ENCODE measurements around the gene PALD1.

Gene PALD1

GRCh38 chr10:70555371-70555770, 76.8 kb downstream of the PALD1 start:
- DNase-seq (ENCODE audit: low read depth in 3 of 3) = no peak

GRCh38 chr10:70557086-70557845, 78.7 kb downstream of the PALD1 start:
- DNase-seq (ENCODE audit: low read depth in 3 of 3) = no peak

- no peak for DNase-seq (ENCODE audit: low read depth in 3 of 3)
Observed at GRCh38 chr10:70557876-70558275, 79.3 kb downstream of the PALD1 start.

- no peak for DNase-seq (ENCODE audit: low read depth in 3 of 3)
Observed at GRCh38 chr10:70558295-70558694, 79.7 kb downstream of the PALD1 start.

GRCh38 chr10:70558871-70559810, 80.6 kb downstream of the PALD1 start:
- peak; percentile 42 to 49 (median 47) for DNase-seq (ENCODE audit: low read depth in 3 of 3)

- DNase-seq (ENCODE audit: low read depth in 3 of 3) = no peak
Observed at GRCh38 chr10:70559861-70560260, 81.3 kb downstream of the PALD1 start.

- DNase-seq (ENCODE audit: low read depth in 3 of 3) = no peak
Observed at GRCh38 chr10:70560511-70560941, 82.0 kb downstream of the PALD1 start.

GRCh38 chr10:70561070-70561469, 82.5 kb downstream of the PALD1 start:
- DNase-seq (ENCODE audit: low read depth in 3 of 3) = no peak

GRCh38 chr10:70561558-70561957, 83.0 kb downstream of the PALD1 start:
- DNase-seq (ENCODE audit: low read depth in 3 of 3) = no peak

- no peak for DNase-seq (ENCODE audit: low read depth in 3 of 3)
Observed at GRCh38 chr10:70562036-70562755, 83.6 kb downstream of the PALD1 start.

- DNase-seq (ENCODE audit: low read depth in 3 of 3) = no peak
Observed at GRCh38 chr10:70563230-70563629, 84.7 kb downstream of the PALD1 start.

- DNase-seq (ENCODE audit: low read depth in 3 of 3) = no peak
Observed at GRCh38 chr10:70564113-70564725, 85.7 kb downstream of the PALD1 start.

GRCh38 chr10:70564901-70565351, 86.4 kb downstream of the PALD1 start:
- DNase-seq (ENCODE audit: low read depth in 3 of 3) = no peak

- DNase-seq (ENCODE audit: low read depth in 3 of 3) = no peak
Observed at GRCh38 chr10:70565556-70566514, 87.3 kb downstream of the PALD1 start.

- no peak for DNase-seq (ENCODE audit: low read depth in 3 of 3)
Observed at GRCh38 chr10:70566515-70567290, 88.1 kb downstream of the PALD1 start.

GRCh38 chr10:70567603-70568002, 89.0 kb downstream of the PALD1 start:
- DNase-seq (ENCODE audit: low read depth in 3 of 3) = no peak

- DNase-seq (ENCODE audit: low read depth in 3 of 3) = no peak
Observed at GRCh38 chr10:70568113-70568512, 89.5 kb downstream of the PALD1 start.

- no peak for DNase-seq (ENCODE audit: low read depth in 3 of 3)
Observed at GRCh38 chr10:70568781-70569495, 90.4 kb downstream of the PALD1 start.

- DNase-seq (ENCODE audit: low read depth in 3 of 3) = no peak
Observed at GRCh38 chr10:70571236-70571635, 92.7 kb downstream of the PALD1 start.

Measured in stimulated activated CD4-positive, alpha-beta T cell treated with anti-CD3 and anti-CD28 coated beads, TNF-alpha, amount 100 ng/mL, for 4 hours (primary cell).